Measurements from ENCODE around the gene CTNND2.

Gene CTNND2

DNA sequence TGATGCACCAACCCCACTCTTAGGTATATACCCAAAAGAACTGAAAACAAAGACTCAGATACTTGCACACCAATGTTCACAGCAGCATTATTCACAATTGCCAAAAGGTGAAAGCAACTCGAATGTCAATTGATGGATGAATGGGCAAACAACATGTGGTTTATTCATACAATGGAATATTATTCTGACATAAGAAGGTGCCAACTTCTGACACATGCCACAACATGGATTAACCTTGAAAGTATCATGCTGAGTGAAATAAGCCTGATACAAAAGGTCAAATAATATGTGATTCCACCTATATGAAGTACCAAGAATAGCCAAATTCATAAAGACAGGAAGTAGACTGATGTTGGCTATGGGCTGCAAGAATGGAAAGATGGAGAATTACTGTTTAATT lies 35.0 kb downstream of the CTNND2 start:
- TF ChIP-seq, protein P1, sequence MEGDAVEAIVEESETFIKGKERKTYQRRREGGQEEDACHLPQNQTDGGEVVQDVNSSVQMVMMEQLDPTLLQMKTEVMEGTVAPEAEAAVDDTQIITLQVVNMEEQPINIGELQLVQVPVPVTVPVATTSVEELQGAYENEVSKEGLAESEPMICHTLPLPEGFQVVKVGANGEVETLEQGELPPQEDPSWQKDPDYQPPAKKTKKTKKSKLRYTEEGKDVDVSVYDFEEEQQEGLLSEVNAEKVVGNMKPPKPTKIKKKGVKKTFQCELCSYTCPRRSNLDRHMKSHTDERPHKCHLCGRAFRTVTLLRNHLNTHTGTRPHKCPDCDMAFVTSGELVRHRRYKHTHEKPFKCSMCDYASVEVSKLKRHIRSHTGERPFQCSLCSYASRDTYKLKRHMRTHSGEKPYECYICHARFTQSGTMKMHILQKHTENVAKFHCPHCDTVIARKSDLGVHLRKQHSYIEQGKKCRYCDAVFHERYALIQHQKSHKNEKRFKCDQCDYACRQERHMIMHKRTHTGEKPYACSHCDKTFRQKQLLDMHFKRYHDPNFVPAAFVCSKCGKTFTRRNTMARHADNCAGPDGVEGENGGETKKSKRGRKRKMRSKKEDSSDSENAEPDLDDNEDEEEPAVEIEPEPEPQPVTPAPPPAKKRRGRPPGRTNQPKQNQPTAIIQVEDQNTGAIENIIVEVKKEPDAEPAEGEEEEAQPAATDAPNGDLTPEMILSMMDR (IDR thresholded peaks at IDR 0.05), result no peak

GRCh38 chr5:11863911-11864310 lies 40.3 kb downstream of the CTNND2 start:
- TF ChIP-seq, protein P1 (IDR thresholded peaks at IDR 0.05), result no peak

DNA sequence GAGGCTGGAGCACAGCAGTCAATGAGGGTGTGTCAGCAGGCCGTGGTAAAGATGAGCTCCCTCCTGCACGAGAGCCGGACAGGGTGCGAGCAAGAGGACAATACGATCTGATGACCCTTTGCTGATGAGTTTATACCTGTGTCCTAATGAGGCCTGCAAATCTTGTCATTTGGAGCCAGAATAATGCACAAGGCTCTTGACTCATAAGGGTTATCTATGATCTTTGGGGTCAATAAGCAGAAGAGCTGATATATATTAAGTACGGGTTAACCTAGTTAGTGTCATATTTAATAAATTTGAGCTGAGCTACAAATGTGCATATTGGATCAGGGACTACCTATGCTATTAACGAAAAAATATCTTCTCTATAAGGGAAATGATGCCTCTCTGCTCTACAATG lies 46.9 kb downstream of the CTNND2 start:
- TF ChIP-seq, protein P1 (IDR thresholded peaks at IDR 0.05), result no peak

GRCh38 chr5:11854936-11855335 lies 49.3 kb downstream of the CTNND2 start:
- TF ChIP-seq, protein P1 (IDR thresholded peaks at IDR 0.05), result no peak

GRCh38 chr5:11853796-11854195 lies 50.5 kb downstream of the CTNND2 start:
- TF ChIP-seq, protein P1 (IDR thresholded peaks at IDR 0.05), result no peak

- TF ChIP-seq, protein P1 (IDR thresholded peaks at IDR 0.05), result no peak
These were observed 51.1 kb downstream of the CTNND2 start for GRCh38 chr5:11853140-11853539.

DNA sequence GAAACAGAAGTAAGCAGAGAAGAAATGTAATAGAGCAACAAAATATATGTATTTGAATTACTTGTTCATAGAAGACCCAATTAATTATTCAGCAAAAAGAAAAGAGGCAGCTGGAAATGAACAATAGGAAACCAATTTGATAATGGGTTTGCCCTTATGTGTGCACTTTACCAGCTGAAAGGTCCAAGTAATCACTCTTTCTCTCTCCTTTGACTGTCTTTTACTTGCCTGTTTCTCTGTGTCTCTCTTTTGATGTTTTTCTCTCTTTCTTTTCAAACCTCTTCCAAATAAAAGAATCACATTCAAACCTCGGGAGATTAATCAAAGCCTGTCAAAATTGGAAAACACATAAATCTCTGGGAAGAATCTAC lies 51.5 kb downstream of the CTNND2 start:
- TF ChIP-seq, protein P1 (IDR thresholded peaks at IDR 0.05), result no peak

DNA sequence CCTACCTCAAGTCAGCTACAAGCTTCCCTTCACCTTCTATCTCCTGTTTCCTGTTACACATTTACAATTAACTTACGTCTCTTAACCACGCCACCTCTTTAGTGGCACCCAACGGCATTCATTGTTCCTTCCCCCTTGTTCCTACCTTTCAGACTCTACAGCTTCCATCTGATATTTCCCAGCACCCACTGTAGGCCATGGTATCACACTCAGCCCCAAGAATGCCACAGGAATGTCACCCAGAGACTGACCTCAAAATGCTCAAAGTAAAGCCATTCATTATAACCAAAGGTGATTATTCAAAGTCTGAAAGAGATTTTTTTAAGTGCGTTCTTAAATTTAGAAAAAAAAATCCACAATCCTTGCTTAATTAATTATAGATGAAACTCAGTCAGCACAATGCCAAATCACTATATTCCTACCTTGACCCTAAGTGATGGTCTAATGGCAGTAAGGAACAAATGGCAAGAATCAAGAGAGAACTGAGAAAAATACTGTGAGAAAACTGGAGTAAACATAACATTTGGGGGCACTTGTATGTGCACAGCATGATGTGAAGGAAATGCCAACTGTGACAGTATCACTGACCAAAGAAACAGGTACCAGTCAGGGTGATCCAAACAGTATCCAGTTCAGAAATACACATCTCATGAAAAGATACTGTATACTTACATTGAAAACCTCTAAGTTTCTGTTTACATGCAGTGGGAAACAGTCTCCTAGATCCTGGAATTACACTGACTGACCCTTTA lies 52.1 kb downstream of the CTNND2 start:
- TF ChIP-seq, protein P1 (IDR thresholded peaks at IDR 0.05), result no peak

All from LNCAP (cell line).